PFSK-1 (cell line): ENCODE data around the gene UBASH3A.

Experiments
- FOXP2 ChIP-seq: optimal IDR thresholded peaks from 2 replicates; pipeline ENCODE3; 2011; ENCODE audit warnings: borderline replicate concordance, control low read depth, inconsistent platforms; ENCODE audit not compliant: insufficient read depth; ENCODE audit errors: extremely low read length, extremely low read depth
- POLR2AphosphoS5 ChIP-seq: IDR thresholded peaks from 2 replicates; pipeline ENCODE4 v1.6.1; 2012; ENCODE audit warnings: low read depth, mild to moderate bottlenecking, control low read depth, low read length, moderate library complexity
- SIN3A ChIP-seq: IDR thresholded peaks from 2 replicates; pipeline ENCODE4 v1.6.1; 2012; ENCODE audit warnings: mild to moderate bottlenecking, low read length, moderate library complexity, borderline replicate concordance; ENCODE audit not compliant: insufficient read depth
- TAF1 ChIP-seq: IDR thresholded peaks from 2 replicates; pipeline ENCODE4 v1.6.1; 2012; ENCODE audit warnings: low read length, control low read depth, borderline replicate concordance; ENCODE audit not compliant: insufficient read depth
- TF ChIP-seq, protein P1 (sequence below), 2 experiments: IDR thresholded peaks; 2 replicates each; pipeline versions ENCODE4 v1.6.1 to v1.8.0; 2011 to 2012; ENCODE audit warnings: low read depth in 2 of 2, low read length in 2 of 2, control low read depth in 1 of 2, inconsistent platforms in 1 of 2, mild to moderate bottlenecking in 1 of 2, moderate library complexity in 1 of 2; ENCODE audit not compliant: insufficient read depth in 1 of 2

Gene UBASH3A

DNA sequence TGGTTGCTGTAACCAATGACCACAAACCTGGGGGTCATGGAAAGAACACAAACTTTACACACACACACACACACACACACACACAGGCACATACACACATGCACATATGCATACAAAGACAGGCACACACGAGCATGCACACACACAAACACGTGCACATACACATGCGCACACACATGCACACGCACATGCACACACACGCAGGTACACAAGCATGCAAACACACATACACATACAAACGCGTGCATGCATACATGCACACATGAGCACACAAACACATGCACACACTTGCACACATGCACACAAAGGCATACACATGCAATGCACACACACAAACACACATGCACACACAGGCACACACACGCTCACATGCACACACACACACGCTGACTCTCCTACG is 44.0 kb downstream of the UBASH3A start:
- TF ChIP-seq POLR2AphosphoS5 (no peak), TAF1 (no peak), SIN3A (no peak)

DNA sequence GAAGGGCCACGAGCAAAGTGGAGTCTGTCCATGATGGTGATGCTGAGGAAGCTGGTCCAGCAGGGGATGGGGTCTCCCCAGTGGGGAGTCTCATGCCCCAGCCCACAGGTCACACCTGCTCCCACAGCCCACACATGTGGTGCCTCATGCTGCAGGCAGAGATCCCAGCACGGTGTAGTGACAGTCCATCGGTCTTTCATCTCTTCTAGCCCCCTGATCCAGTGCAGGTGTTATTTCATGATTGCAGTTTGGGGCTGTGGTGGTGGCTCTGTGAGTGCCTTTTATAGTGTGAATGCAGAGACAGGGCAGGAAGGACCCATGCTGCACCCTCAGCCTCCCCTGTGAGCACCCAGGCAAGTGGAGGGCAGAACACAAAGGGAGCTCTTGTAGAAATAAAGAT is 45.0 kb downstream of the UBASH3A start:
- TF ChIP-seq FOXP2 (no peak), TAF1 (no peak), SIN3A (no peak)
- TF ChIP-seq, protein P1, sequence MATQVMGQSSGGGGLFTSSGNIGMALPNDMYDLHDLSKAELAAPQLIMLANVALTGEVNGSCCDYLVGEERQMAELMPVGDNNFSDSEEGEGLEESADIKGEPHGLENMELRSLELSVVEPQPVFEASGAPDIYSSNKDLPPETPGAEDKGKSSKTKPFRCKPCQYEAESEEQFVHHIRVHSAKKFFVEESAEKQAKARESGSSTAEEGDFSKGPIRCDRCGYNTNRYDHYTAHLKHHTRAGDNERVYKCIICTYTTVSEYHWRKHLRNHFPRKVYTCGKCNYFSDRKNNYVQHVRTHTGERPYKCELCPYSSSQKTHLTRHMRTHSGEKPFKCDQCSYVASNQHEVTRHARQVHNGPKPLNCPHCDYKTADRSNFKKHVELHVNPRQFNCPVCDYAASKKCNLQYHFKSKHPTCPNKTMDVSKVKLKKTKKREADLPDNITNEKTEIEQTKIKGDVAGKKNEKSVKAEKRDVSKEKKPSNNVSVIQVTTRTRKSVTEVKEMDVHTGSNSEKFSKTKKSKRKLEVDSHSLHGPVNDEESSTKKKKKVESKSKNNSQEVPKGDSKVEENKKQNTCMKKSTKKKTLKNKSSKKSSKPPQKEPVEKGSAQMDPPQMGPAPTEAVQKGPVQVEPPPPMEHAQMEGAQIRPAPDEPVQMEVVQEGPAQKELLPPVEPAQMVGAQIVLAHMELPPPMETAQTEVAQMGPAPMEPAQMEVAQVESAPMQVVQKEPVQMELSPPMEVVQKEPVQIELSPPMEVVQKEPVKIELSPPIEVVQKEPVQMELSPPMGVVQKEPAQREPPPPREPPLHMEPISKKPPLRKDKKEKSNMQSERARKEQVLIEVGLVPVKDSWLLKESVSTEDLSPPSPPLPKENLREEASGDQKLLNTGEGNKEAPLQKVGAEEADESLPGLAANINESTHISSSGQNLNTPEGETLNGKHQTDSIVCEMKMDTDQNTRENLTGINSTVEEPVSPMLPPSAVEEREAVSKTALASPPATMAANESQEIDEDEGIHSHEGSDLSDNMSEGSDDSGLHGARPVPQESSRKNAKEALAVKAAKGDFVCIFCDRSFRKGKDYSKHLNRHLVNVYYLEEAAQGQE (IDR thresholded peaks at IDR 0.05; ENCODE audit: insufficient read depth in 1 of 2, low read depth in 2 of 2, low read length in 2 of 2): no peak

DNA sequence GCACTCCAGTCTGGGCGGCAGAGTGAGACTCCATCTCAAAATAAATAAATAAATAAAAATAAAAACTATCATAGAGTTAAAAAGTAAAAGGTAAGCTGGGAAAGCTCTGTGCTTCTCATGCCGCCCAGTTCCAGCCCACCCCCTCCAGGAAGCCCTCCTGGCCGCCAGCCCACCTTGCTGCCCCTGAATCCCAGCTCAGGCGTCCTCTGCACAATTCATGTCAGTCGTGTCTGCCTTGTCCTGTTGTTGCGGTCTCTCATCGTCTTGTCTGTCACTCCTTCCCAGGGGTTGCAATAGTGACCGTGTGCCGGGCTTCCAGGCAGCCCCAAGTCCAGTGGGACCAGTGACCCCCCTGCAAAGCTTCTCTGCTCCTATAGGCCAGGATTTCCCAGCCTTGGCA is 48.2 kb downstream of the UBASH3A start:
- TF ChIP-seq, protein P1 (IDR thresholded peaks at IDR 0.05; ENCODE audit: insufficient read depth in 1 of 2, low read depth in 2 of 2, low read length in 2 of 2): no peak
- TF ChIP-seq TAF1 (no peak), FOXP2 (no peak), POLR2AphosphoS5 (no peak), SIN3A (no peak)

DNA sequence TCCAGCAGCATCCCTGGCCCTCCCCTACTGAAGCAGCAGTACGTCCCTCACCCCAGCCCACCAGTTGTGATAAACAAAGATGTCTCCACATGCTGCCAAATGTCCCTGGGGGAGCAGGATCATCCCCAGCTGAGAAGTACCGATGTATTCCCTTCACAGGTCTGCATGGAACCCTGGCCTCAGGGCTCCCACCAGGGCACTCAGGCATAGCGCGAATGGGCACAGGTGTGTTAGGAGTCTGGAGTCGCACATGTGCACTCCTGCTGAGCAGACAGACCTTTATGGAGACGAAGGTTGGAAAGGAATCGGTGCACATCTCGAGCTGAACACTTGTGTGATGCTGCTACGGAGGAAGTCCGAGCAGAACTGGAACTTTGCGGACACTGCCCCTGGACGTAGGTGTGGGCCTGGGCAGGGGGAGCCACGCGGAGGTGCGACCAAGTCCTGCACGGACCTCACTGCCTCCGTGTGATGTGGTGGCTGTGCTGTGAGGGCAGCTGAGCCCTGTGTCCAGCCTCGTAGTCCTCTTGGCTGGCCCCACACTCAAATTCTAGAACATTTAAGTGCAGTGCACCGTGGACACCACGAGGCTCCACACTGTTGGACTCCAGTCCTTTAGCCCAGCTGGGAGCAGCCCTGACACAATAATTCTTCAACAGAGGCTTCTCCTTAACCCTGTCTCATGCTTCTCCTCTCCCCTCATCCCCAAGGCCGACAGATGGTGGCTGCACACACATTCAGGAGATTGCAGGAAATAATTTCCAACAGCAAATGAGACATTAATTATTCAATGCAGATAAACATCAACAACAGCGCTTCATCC is 48.9 kb downstream of the UBASH3A start:
- TF ChIP-seq SIN3A (no peak), FOXP2 (no peak)

DNA sequence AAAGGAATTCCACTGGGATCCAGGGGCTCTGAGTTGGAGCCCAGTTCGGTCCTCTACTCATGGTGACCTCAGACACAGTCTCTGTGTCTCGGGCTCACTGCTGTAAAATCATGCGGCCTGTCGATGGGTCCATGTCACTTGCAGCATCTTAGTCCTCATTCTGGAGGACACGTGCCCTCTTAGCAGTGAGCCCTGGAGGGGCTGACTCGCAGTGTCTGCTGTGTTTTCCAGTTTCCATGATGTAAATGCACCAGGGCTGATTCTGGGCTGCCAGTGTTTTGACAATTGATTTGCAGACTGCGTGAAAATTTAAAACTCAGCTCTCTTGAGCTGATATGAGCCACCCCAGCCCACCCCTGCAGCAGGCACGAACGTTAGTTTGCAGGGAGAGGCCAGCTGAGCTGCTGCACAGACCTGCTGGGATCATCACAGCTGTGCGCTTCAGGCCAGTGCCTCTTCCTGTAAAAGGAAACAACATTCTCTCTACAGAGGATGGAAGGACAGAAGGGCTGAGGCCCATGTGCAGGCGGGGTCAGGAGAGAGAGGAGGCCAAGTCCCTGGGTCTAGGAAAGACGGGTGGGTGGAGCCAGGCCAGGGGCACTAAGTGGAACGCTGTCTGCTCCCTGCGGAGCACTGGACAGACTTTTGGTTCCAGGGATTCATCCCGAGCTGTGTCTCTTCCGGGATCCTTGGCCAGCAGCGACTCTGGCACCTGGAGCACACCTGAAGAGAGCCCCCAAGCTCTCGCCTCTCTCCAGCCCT is 49.7 kb downstream of the UBASH3A start:
- no peak for TF ChIP-seq POLR2AphosphoS5
- TF ChIP-seq, protein P1 (IDR thresholded peaks at IDR 0.05; ENCODE audit: insufficient read depth in 1 of 2, low read depth in 2 of 2, low read length in 2 of 2): no peak
- no peak for TF ChIP-seq TAF1
- TF ChIP-seq SIN3A: peak; percentile 57; the same call in 1 of the 2 replicates
- no peak for TF ChIP-seq FOXP2

DNA sequence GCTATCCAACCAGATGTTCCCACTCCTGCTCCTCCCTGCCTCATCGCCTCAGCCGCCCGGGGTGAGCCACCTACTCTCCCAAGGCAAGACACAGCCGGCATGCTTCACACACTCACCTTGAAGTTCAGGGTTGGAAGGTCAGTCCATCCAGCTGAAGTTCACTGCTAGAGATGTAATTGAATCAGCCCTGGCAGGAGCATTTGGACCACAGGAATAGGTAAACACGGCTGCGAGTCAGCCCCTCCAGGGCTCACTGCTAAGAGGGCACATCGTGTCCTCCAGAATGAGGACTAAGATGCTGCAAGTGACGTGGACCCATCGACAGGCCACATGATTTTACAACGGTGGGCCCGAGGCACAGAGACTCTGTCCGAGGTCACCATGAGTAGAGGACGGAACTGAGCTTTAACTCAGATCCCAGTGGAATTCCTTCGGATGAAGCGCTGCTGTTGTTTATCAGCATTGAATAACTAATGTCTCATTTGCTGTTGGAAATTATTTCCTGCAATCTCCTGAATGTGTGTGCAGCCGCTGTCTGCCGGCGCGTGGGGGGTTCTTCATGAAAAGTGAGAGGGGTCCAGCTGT is 50.4 kb downstream of the UBASH3A start:
- TF ChIP-seq SIN3A: no peak
- TF ChIP-seq, protein P1 (IDR thresholded peaks at IDR 0.05; ENCODE audit: insufficient read depth in 1 of 2, low read depth in 2 of 2, low read length in 2 of 2): no peak
- TF ChIP-seq FOXP2: no peak
- TF ChIP-seq TAF1: no peak
- no peak for TF ChIP-seq POLR2AphosphoS5
